OCI-LY3 (cell line): ENCODE data around the gene RNF217.

Source experiments
- CTCF ChIP-seq: fragments of 200-600, 300-600 bp; sonication (generic); IDR thresholded peaks from 2 replicates; pipeline ENCODE4 v1.5.1; 2014; ENCODE audit warnings: antibody characterized with exemption, low read length, low read depth
- EZH2phosphoT487 ChIP-seq: fragments of 200-600 bp; shearing (Covaris generic); IDR thresholded peaks from 2 replicates; pipeline ENCODE4 v1.6.1; 2018; ENCODE audit warnings: antibody characterized with exemption, mixed run types, low read depth

GRCh38 chr6:124987291-124987690 lies 25.1 kb downstream of the RNF217 start:
- no peak for TF ChIP-seq CTCF
- no peak for TF ChIP-seq EZH2phosphoT487
